ENCODE results near the gene APH1A.
"Not testable (repeated sequence)": the region's sequence is repeated elsewhere in the genome, so short reads cannot be mapped to it uniquely, and the experiment has no call there.

APH1A gene

DNA sequence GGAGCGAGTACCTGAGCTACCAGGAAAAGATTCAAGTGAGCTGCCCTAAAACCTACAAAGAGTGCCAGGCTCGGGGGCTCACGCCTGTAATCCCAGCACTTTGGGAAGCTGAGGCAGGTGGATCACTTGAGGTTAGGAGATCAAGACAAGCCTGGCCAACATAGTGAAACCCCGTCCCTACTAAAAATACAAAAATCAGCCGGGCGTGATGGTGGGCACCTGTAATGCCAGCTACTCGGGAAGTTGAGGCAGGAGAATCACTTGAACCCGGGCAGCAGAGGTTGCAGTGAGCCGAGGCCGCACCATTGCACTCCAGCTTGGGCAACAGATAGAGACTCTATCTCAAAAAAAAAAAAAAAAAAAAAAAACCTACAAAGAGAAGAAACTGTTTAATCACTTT is 35.9 kb downstream of the APH1A start:
- not testable (repeated sequence) for DNase-seq

GRCh38 chr1:150228246-150228645 is 40.6 kb downstream of the APH1A start:
- not testable (repeated sequence) for DNase-seq

- no peak for DNase-seq
These were observed 41.6 kb downstream of the APH1A start for GRCh38 chr1:150227228-150227627.

- DNase-seq = no peak
These were observed 42.3 kb downstream of the APH1A start for GRCh38 chr1:150226486-150226885.

DNA sequence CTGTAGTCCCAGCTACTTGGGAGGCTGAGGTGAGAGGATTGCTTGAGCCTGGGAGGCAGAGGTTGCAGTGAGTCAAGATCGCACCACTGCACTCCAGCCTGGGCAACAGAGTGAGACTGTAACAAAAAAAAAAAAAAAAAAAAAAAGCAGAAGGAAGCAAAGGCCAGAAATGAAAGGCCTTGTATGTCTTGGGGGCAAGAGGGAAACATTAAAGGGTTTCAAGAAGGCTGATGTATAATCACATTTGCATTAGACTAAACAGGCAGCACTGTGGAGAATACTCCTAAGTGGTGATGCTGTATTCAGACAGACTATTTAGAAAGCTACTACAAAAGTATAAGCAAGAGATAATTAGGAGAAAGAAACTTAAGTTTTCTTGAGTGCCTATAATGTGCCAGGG is 43.3 kb downstream of the APH1A start:
- DNase-seq = no peak

DNA sequence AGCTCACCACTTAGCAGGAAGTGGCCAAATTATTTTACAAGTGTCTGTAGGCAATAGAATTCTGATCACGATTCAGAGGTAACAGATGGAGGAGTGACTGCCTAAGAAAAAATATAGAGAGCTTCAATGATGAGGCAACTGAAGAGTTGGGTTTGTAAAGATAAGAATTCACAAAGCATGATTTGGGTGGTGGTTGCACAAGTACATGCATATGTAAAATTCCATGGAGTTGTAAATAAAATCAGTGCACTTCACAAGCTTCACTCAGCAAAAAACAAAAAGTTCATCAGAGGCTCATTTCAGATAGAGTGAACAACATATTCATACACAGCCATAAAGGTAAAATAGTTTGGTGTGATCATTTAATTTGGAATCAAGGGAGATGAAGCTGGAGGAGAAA is 43.8 kb downstream of the APH1A start:
- DNase-seq = no peak

- peak; percentile 0 for DNase-seq
These were observed 47.3 kb downstream of the APH1A start for GRCh38 chr1:150221552-150221951.

GRCh38 chr1:150215855-150216254 is 53.0 kb downstream of the APH1A start:
- DNase-seq = not testable (repeated sequence)

All from NCI-H2171 (cell line).